Fibroblast of lung (primary cell): ENCODE measurements around the gene EDARADD. TPM values are rescaled to one million over a fixed set of nuclear protein-coding genes. Genes with fewer than 3 reads are reported as not detected.

Experiments used
- DNase-seq, 2 donors: peaks; one replicate each; pipeline versions ENCODE4 v3.0.0 to v3.0.0-alpha.2; 2010; ENCODE audit warnings: low read depth in 2 of 2
- H2AFZ ChIP-seq: 2 replicates; pipeline ENCODE4 v1.5.1; 2012; ENCODE audit warnings: low read length, control low read depth, inconsistent platforms
- H3K27ac ChIP-seq: 2 replicates; pipeline ENCODE4 v1.5.1; 2011; ENCODE audit warnings: low read length, control low read depth; ENCODE audit not compliant: insufficient read depth
- H3K27me3 ChIP-seq: 2 replicates; pipeline ENCODE4 v1.5.1; 2011; ENCODE audit warnings: mild to moderate bottlenecking, low read length; ENCODE audit not compliant: control insufficient read depth, insufficient read depth
- H3K36me3 ChIP-seq: 2 replicates; pipeline ENCODE4 v1.5.1; 2011; ENCODE audit warnings: low read length; ENCODE audit not compliant: control insufficient read depth, insufficient read depth
- H3K4me1 ChIP-seq: 2 replicates; pipeline ENCODE4 v1.5.1; 2011; ENCODE audit warnings: low read length; ENCODE audit not compliant: control insufficient read depth, insufficient read depth; ENCODE audit errors: extremely low read depth
- H3K4me2 ChIP-seq: 2 replicates; pipeline ENCODE4 v1.5.1; 2011; ENCODE audit warnings: low read length, control low read depth; ENCODE audit not compliant: insufficient read depth; ENCODE audit errors: extremely low read depth
- H3K4me3 ChIP-seq, 4 experiments: fragments of 200-600 bp in 1 of 4; sonication (generic) in 1 of 4; replicated peaks in 1 of 4; 2 replicates each; pipeline ENCODE4 v1.5.1; 2011 to 2016; ENCODE audit warnings: low read length in 4 of 4, low read depth in 3 of 4, mild to moderate bottlenecking in 3 of 4, control low read depth in 2 of 4, inconsistent platforms in 1 of 4, mixed read lengths in 1 of 4; ENCODE audit not compliant: insufficient read depth in 1 of 4; ENCODE audit errors: control extremely low read depth in 1 of 4
- H3K79me2 ChIP-seq: 2 replicates; pipeline ENCODE4 v1.5.1; 2012; ENCODE audit warnings: mild to moderate bottlenecking, low read length, inconsistent platforms; ENCODE audit not compliant: control insufficient read depth, insufficient read depth
- H3K9ac ChIP-seq: 2 replicates; pipeline ENCODE4 v1.5.1; 2011; ENCODE audit warnings: mild to moderate bottlenecking, low read length, control low read depth; ENCODE audit not compliant: insufficient read depth
- H3K9me3 ChIP-seq: 2 replicates; pipeline ENCODE4 v1.5.1; 2012; ENCODE audit warnings: low read depth, low read length; ENCODE audit not compliant: control insufficient read depth, insufficient read depth
- H4K20me1 ChIP-seq: 2 replicates; pipeline ENCODE4 v1.5.1; 2011; ENCODE audit warnings: low read length; ENCODE audit not compliant: control insufficient read depth, insufficient read depth; ENCODE audit errors: extremely low read depth
- CTCF ChIP-seq, 2 donors: IDR thresholded peaks in 1 of 2; conservative IDR thresholded peaks in 1 of 2; 1 replicate in 1 of 2; 2 replicates in 1 of 2; pipeline ENCODE4 v1.5.1; 2011 to 2012; ENCODE audit warnings: low read length in 2 of 2, control low read depth in 1 of 2, inconsistent platforms in 1 of 2, low read depth in 1 of 2, mild to moderate bottlenecking in 1 of 2
- EZH2 ChIP-seq: IDR thresholded peaks from 2 replicates; pipeline ENCODE4 v1.5.1; 2012; ENCODE audit warnings: low read length, control low read depth, mild to moderate bottlenecking; ENCODE audit errors: missing control alignments
- polyA plus RNA-seq, 2 donors: library from polyadenylated mRNA; depleted of rRNA in 1 of 2; stranded (reverse) in 1 of 2; unstranded in 1 of 2; fragments of >200 nt; gene quantifications; 2 replicates each; pipeline ENCODE4 v1.2.1, GENCODE V29; 2011 to 2012; ENCODE audit warnings: missing spikeins in 1 of 2
- total RNA-seq: library from RNA; depleted of rRNA; stranded (reverse); fragments of >200 nt; gene quantifications from 2 replicates; pipeline ENCODE4 v1.2.1, GENCODE V29; 2014

EDARADD gene
- total and polyA plus RNA-seq, 2 donors (not counting 1 experiment from before 2014, with no cell fraction given) = not detected

- H4K20me1 ChIP-seq = no peaks in the 10 kb centered on the region
- no peak overlapping the region for H3K27ac ChIP-seq
- no peaks in the 10 kb centered on the region for H3K9me3 ChIP-seq
- no peak for DNase-seq
- no peaks in the 10 kb centered on the region for H3K27me3 ChIP-seq
- H2AFZ ChIP-seq = no peak overlapping the region
- no peak overlapping the region for H3K9ac ChIP-seq
- H3K36me3 ChIP-seq = no peaks in the 10 kb centered on the region
- H3K4me1 ChIP-seq = no peaks in the 10 kb centered on the region
- H3K79me2 ChIP-seq = no peaks in the 10 kb centered on the region
- H3K4me2 ChIP-seq = no peak overlapping the region
- no peak for TF ChIP-seq CTCF (conservative IDR thresholded peaks at IDR 0.05 in 1 of 2, IDR thresholded peaks at IDR 0.05 in 1 of 2; ENCODE audit: low read depth in 1 of 2, low read length in 2 of 2)
- no peak overlapping the region for H3K4me3 ChIP-seq
Observed at GRCh38 chr1:236417336-236417735, 23.2 kb downstream of the EDARADD start.

GRCh38 chr1:236419502-236419901, 25.4 kb downstream of the EDARADD start:
- TF ChIP-seq EZH2 = no peak
- TF ChIP-seq CTCF (conservative IDR thresholded peaks at IDR 0.05 in 1 of 2, IDR thresholded peaks at IDR 0.05 in 1 of 2; ENCODE audit: low read depth in 1 of 2, low read length in 2 of 2) = no peak
- Histone ChIP-seq H4K20me1 (no peaks in the 10 kb centered on the region), H3K9ac (no peak overlapping the region), H3K4me1 (no peaks in the 10 kb centered on the region), H3K36me3 (no peaks in the 10 kb centered on the region), H2AFZ (no peak overlapping the region), H3K27me3 (no peaks in the 10 kb centered on the region), H3K4me3 (no peak overlapping the region), H3K79me2 (no peaks in the 10 kb centered on the region), H3K4me2 (no peak overlapping the region), H3K9me3 (no peaks in the 10 kb centered on the region), H3K27ac (no peak overlapping the region)
- DNase-seq = no peak

- peak in 1 of 2 donors; percentile 2 for DNase-seq
- Histone ChIP-seq H3K27me3 (no peaks in the 10 kb centered on the region), H3K4me2 (no peak overlapping the region), H3K79me2 (no peaks in the 10 kb centered on the region), H2AFZ (no peak overlapping the region), H3K4me1 (no peaks in the 10 kb centered on the region), H3K27ac (no peak overlapping the region), H3K4me3 (no peak overlapping the region), H3K9me3 (no peaks in the 10 kb centered on the region), H3K9ac (no peak overlapping the region), H3K36me3 (no peaks in the 10 kb centered on the region), H4K20me1 (no peaks in the 10 kb centered on the region)
- TF ChIP-seq CTCF (conservative IDR thresholded peaks at IDR 0.05 in 1 of 2, IDR thresholded peaks at IDR 0.05 in 1 of 2; ENCODE audit: low read depth in 1 of 2, low read length in 2 of 2) = no peak
- TF ChIP-seq EZH2 = no peak
Observed at GRCh38 chr1:236421022-236421421, 26.9 kb downstream of the EDARADD start.
